Right cardiac atrium (tissue), 5 donors: ENCODE measurements around the gene SDCCAG8. TPM values are rescaled to one million over a fixed set of nuclear protein-coding genes. Genes with fewer than 3 reads are reported as not detected.

Source experiments
- ATAC-seq, 2 donors: fragments of 200-7000 bp; cut with Tn5 transposase; one replicate each; pipeline versions ENCODE4 v1.8.0 to v1.9.1; 2020; ENCODE audit warnings: moderate library complexity in 2 of 2, mild to moderate bottlenecking in 1 of 2
- DNase-seq, 3 donors: peaks; one replicate each; pipeline ENCODE4 v3.0.0-alpha.2; 2020
- H3K27ac ChIP-seq: one replicate; pipeline ENCODE4 v1.5.1; 2013; ENCODE audit warnings: mild to moderate bottlenecking, low read length, control low read depth, moderate library complexity
- H3K27me3 ChIP-seq: one replicate; pipeline ENCODE4 v1.6.1; 2013; ENCODE audit not compliant: control insufficient read depth, insufficient read depth
- H3K4me1 ChIP-seq: one replicate; pipeline ENCODE4 v1.6.1; 2013; ENCODE audit warnings: low read length; ENCODE audit not compliant: control insufficient read depth, insufficient read depth
- H3K4me3 ChIP-seq: one replicate; pipeline ENCODE4 v1.5.1; 2013; ENCODE audit warnings: low read length, control low read depth
- H3K9me3 ChIP-seq: one replicate; pipeline ENCODE4 v1.6.1; 2013; ENCODE audit warnings: low read length; ENCODE audit not compliant: control insufficient read depth
- WGBS: extraction: QIAGEN DNeasy Blood & Tissue Kit; methylation state at CpG from one replicate; pipeline ENCODE4 v1.1.7; 2013; 5-methylcytosine and 5-hydroxymethylcytosine counted together
- intact Hi-C, 4 donors: fragments of 100-400 bp; cut with DNase I; formaldehyde crosslinking; loops; one replicate each; pipeline versions ENCODE4 v1.11.0 to v1.14.0; 2022 to 2023
- polyA plus RNA-seq: library from polyadenylated mRNA; stranded (reverse); fragments of 200-250 nt; gene quantifications from one replicate; pipeline ENCODE4 v1.2.3, GENCODE V29; 2013
- total RNA-seq, 4 donors: library from RNA; stranded (reverse); fragmentation: NEBNext Ultra II Directional; extraction: Animal tissue kit (Norgen Biotek cat#: 25700); gene quantifications; one replicate each; pipeline ENCODE4 v1.2.1, GENCODE V29; 2021
- donor health status: healthy with polysubstance abuse.
- donor health status: DM: no; HTN: yes; CAD: no.
- donor health status: DM: no; HTN: no; CAD: no.
- donor health status: DM: no; HTN: yes; CAD: no; lungs with severe emphysema.
- donor health status: DM: yes; HTN: yes; CAD: no.

The SDCCAG8 gene
- total and polyA plus RNA-seq, 5 donors: 16.9 to 31.7 (median 26.6) TPM

DNA sequence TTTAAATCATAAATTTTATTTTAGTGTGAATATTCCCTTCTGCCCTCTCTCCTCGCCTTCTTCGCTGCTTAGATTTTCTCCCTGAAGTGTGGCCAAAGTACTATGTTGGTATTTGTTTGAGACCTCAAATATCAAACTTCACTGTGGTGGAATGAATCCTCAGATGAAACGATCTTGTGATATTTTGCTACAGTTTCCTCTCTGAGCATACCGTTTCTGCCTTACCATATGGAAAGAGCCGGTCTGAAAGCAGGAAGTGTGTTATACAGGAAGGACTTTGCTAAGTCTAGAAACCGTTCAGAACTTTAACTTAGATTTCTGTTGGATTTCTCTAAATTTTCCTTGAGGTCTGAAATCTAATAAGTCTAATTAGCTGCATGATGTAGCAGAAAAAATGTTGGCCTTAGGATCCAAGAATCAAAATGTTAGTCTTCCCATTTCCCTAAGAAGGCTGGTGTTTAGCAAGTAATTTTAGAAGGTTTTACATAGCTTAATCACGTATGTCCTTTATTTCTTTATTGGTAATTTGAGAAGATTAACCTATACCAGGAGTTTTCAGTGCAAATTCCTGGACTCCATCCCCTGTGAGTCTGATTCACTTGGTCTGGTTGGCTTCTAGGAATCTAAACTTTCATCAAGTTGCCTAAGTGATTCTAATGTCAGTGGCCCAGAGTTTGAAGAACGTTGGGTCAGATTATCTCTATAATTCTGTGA lies 30.7 kb downstream of the SDCCAG8 start:
- ATAC-seq (peak in 1 of 2 donors; percentile 21), DNase-seq (no peak)
- peaks cover 4% of the 10 kb centered on the region for H3K4me1 ChIP-seq
- H3K27me3 ChIP-seq: no peaks in the 10 kb centered on the region
- no peak overlapping the region for H3K4me3 ChIP-seq
- 58% methylated on average over 8 of the region's 8 CpGs for WGBS
- H3K27ac ChIP-seq: no peak overlapping the region
- H3K9me3 ChIP-seq: no peaks in the 10 kb centered on the region
- intact Hi-C loops: no loop called here

DNA sequence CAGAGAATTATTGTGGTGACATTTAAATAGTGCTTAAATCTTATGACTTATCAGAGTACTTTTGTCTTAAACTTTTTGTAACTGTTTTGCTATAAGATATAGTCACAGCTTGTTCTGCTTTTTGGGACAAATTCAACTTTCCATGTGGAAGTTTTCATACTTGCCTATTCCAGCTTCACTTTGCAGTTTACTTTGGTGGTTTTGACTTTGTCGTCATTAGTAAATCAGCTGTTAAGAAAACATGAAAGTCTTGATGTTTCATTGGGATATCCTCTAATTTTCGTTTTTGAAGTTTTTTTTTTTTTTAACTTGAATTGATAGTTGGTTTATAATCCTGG lies 31.3 kb downstream of the SDCCAG8 start:
- Histone ChIP-seq H3K4me3 (no peak overlapping the region), H3K27ac (no peak overlapping the region), H3K4me1 (peaks cover 4% of the 10 kb centered on the region), H3K27me3 (no peaks in the 10 kb centered on the region), H3K9me3 (no peaks in the 10 kb centered on the region)
- no peak for DNase-seq
- peak in 1 of 2 donors; percentile 35 for ATAC-seq
- intact Hi-C loops: no loop called here
- WGBS: 43% methylated on average over 2 of the region's 2 CpGs

DNA sequence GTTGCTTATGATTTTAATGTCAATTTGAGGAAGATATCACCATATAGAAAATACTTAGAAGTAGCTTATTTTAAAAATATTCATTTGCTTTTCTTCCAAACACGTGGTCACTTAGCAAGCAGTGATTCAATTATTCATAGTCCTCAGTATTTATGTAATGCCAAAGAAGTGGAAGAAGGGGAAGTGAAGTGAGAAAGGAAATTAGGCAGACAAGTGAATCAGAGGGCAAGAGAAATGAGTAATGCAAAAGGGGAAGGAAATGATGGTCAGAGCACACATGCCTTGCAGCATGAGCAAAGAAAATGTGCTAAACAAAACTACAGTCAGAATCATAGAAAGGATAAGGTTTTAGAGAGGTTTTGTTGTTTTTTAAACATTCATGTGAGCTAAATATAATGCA lies 31.8 kb downstream of the SDCCAG8 start:
- ATAC-seq (peak; percentile 72 to 89), DNase-seq (no peak)
- peaks cover 4% of the 10 kb centered on the region for H3K4me1 ChIP-seq
- no peak overlapping the region for H3K27ac ChIP-seq
- WGBS: 25% methylated on average over 1 of the region's 1 CpG
- H3K9me3 ChIP-seq: no peaks in the 10 kb centered on the region
- no peak overlapping the region for H3K4me3 ChIP-seq
- intact Hi-C loops: no loop called here
- H3K27me3 ChIP-seq: no peaks in the 10 kb centered on the region

DNA sequence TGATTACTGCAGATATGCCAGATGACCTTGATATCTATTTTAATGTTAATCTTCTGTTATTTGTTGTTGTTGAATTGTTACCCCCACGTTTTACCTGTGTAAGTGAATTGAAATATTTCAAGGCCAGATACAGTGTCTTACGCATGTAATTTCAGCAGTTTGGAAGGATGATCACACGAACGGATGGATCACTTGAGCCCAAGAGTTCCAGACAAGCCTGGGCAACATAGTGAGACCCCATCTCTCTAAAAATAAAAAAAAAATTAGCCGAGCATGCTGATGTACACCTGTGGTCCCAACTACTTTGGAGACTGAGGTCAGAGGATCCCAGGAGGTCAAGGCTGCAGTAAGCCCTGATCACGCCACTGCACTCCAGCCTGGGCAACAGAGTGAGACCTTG lies 32.2 kb downstream of the SDCCAG8 start:
- Histone ChIP-seq H3K27ac (peak overlapping the region; percentile 16), H3K9me3 (no peaks in the 10 kb centered on the region), H3K27me3 (no peaks in the 10 kb centered on the region), H3K4me3 (no peak overlapping the region), H3K4me1 (peaks cover 4% of the 10 kb centered on the region)
- intact Hi-C loops: no loop called here
- no peak for ATAC-seq
- 85% methylated on average over 6 of the region's 6 CpGs for WGBS
- DNase-seq: no peak

DNA sequence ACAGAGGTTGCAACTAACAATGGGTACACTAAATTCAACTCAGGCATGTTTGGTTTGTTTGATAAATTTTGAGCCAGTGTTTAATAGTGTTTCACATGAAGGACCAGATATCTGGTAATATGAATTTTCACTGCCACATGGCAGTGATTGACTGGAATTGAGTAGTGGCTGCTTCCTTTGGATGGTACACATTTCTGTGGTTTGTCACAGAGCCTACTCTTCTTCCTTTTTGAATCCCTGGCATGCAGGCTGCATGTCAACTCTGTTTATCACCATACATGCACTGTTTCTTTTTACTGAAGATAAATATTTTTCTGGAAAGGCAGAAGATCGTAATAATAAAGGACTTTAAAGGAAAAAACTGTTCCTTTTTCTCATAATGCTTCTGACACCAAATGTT lies 35.5 kb downstream of the SDCCAG8 start:
- Histone ChIP-seq H3K27me3 (no peaks in the 10 kb centered on the region), H3K4me1 (peaks cover 2% of the 10 kb centered on the region), H3K4me3 (no peak overlapping the region), H3K27ac (no peak overlapping the region), H3K9me3 (no peaks in the 10 kb centered on the region)
- DNase-seq (no peak), ATAC-seq (no peak)
- intact Hi-C loops: no loop called here
- WGBS: 88% methylated on average over 1 of the region's 1 CpG

- DNase-seq: no peak
- no peaks in the 10 kb centered on the region for H3K27me3 ChIP-seq
- ATAC-seq: no peak
- no peak overlapping the region for H3K4me3 ChIP-seq
- 99% methylated on average over 5 of the region's 5 CpGs for WGBS
- intact Hi-C loops: no loop called here
- no peak overlapping the region for H3K27ac ChIP-seq
- peaks cover 2% of the 10 kb centered on the region for H3K4me1 ChIP-seq
- no peaks in the 10 kb centered on the region for H3K9me3 ChIP-seq
Observed at GRCh38 chr1:243292117-243292516, 36.3 kb downstream of the SDCCAG8 start.

DNA sequence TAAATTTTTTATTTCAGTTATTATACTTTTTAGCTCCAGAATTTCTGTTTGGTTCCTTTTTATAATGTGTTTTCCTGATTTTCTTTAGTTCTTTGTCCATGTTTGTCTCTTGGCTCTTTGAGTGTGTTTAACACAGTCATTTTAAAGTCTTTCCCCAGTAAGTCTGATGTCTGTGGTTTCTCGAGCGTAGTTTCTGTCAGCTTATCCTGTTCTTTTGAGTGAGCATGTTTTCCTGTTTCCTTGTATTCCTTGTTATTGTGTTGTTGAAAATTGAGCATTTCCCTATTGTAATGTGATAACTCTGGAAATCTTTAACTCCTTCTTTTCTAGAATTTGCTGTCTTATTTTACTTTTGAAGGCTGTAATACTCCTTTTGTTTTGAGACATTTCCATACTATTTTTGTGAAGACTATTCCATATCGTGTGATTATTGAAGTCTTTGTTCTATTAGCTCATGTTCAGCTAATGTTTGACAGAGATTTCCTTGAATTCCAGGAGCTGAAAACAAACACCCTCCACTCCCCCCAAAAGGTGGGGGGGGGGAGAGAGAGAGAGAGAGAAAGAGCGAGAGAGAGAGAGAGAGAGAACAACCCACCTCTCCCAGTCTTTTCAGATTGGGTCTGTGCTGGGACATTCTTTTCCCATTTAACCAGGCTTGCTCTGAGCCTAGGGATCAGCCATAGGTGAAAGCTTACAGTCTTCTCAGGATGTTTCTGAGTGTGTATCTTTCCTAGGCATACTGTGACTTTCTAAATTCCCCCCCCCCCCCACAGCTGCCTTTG lies 38.3 kb downstream of the SDCCAG8 start:
- H3K27me3 ChIP-seq: no peaks in the 10 kb centered on the region
- intact Hi-C loops: no loop called here
- DNase-seq (no peak), ATAC-seq (no peak)
- H3K4me3 ChIP-seq: no peak overlapping the region
- H3K4me1 ChIP-seq: no peaks in the 10 kb centered on the region
- WGBS: 66% methylated on average over 4 of the region's 4 CpGs
- H3K9me3 ChIP-seq: no peaks in the 10 kb centered on the region
- H3K27ac ChIP-seq: no peak overlapping the region

DNA sequence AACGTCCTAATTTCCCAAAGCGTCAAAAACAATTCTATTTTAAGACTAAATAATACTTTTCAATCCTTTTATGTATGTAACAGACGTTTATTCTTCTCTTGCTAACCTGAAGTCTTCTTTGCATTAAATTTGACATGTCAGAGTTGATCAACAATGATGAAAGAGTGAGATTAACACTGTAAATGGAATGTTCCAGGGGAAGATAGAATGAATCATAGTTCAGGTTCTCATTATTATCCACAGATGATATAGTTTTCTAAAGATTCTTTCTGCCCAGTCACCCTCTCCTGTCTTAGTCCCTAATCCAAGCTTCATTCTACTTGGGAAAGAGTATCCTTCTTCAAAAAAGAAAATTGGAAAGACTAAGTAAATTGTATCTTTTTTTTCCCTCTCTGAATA lies 38.9 kb downstream of the SDCCAG8 start:
- WGBS: 82% methylated on average over 3 of the region's 3 CpGs
- intact Hi-C loops: no loop called here
- no peak for ATAC-seq

GRCh38 chr1:243299069-243299468 lies 43.2 kb downstream of the SDCCAG8 start:
- Histone ChIP-seq H3K4me1 (no peaks in the 10 kb centered on the region), H3K4me3 (no peak overlapping the region), H3K27ac (no peak overlapping the region), H3K9me3 (no peaks in the 10 kb centered on the region), H3K27me3 (no peaks in the 10 kb centered on the region)
- WGBS: 100% methylated on average over 1 of the region's 1 CpG
- ATAC-seq (no peak), DNase-seq (no peak)
- intact Hi-C loops: no loop called here

More for the DNA sequence above, 38.9 kb downstream of the SDCCAG8 start:
- Histone ChIP-seq H3K4me3 (no peak overlapping the region), H3K9me3 (no peaks in the 10 kb centered on the region), H3K4me1 (no peaks in the 10 kb centered on the region), H3K27ac (no peak overlapping the region), H3K27me3 (no peaks in the 10 kb centered on the region)
- no peak for DNase-seq

GRCh38 chr1:243301059-243301458 lies 45.2 kb downstream of the SDCCAG8 start:
- DNase-seq (no peak), ATAC-seq (no peak)
- Histone ChIP-seq H3K27me3 (no peaks in the 10 kb centered on the region), H3K27ac (no peak overlapping the region), H3K4me1 (no peaks in the 10 kb centered on the region), H3K4me3 (no peak overlapping the region), H3K9me3 (no peaks in the 10 kb centered on the region)
- WGBS: 89% methylated on average over 2 of the region's 2 CpGs
- intact Hi-C loops: no loop called here

GRCh38 chr1:243311809-243312208 lies 56.0 kb downstream of the SDCCAG8 start:
- Histone ChIP-seq H3K27me3 (no peaks in the 10 kb centered on the region), H3K9me3 (no peaks in the 10 kb centered on the region), H3K4me1 (peaks cover 8% of the 10 kb centered on the region), H3K4me3 (no peak overlapping the region), H3K27ac (no peak overlapping the region)
- DNase-seq (no peak), ATAC-seq (no peak)
- 97% methylated on average over 1 of the region's 1 CpG for WGBS
- intact Hi-C loops: no loop called here
